OCI-LY3 (cell line): ENCODE measurements around the gene WSB1.

ENCODE experiments used
- H2AFZ ChIP-seq: fragments of 200-600, 300-600 bp; shearing (Covaris generic); 2 replicates; pipeline ENCODE4 v1.6.0; 2014; ENCODE audit warnings: antibody characterized with exemption, low read depth, low read length
- H3K27ac ChIP-seq: fragments of 200-600, 300-600 bp; sonication (generic); 2 replicates; pipeline ENCODE4 v1.5.1; 2014; ENCODE audit warnings: mild to moderate bottlenecking, low read length, moderate library complexity, mixed read lengths
- H3K27me3 ChIP-seq: fragments of 200-600, 300-600 bp; sonication (generic); 2 replicates; pipeline ENCODE4 v1.6.1; 2014; ENCODE audit warnings: low read depth, low read length, mixed read lengths
- H3K36me3 ChIP-seq: fragments of 200-600, 300-600 bp; sonication (generic); replicated peaks from 2 replicates; pipeline ENCODE3; 2014; ENCODE audit warnings: low read depth, low read length, mixed read lengths
- H3K4me1 ChIP-seq: fragments of 300-600, 200-600 bp; sonication (generic); 2 replicates; pipeline ENCODE4 v1.6.1; 2014; ENCODE audit warnings: low read length, mixed read lengths
- H3K4me2 ChIP-seq: fragments of 200-600, 300-600 bp; sonication (generic); 2 replicates; pipeline ENCODE4 v1.6.1; 2014; ENCODE audit warnings: low read length, mixed read lengths
- H3K4me3 ChIP-seq: fragments of 300-600, 200-600 bp; sonication (generic); 2 replicates; pipeline ENCODE4 v1.5.1; 2014; ENCODE audit warnings: antibody characterized with exemption, mild to moderate bottlenecking, low read length, moderate library complexity
- H3K79me2 ChIP-seq: fragments of 300-600, 200-600 bp; shearing (Covaris generic); 2 replicates; pipeline ENCODE4 v1.6.1; 2014; ENCODE audit warnings: mild to moderate bottlenecking, low read length, mixed read lengths
- H3K9ac ChIP-seq: fragments of 300-600, 200-600 bp; shearing (Covaris generic); 2 replicates; pipeline ENCODE4 v1.6.0; 2014; ENCODE audit warnings: mild to moderate bottlenecking, low read length, moderate library complexity
- H3K9me3 ChIP-seq: fragments of 200-600, 300-600 bp; shearing (Covaris generic); 2 replicates; pipeline ENCODE4 v1.6.1; 2014; ENCODE audit warnings: low read length, mixed read lengths; ENCODE audit not compliant: insufficient read depth
- H4K20me1 ChIP-seq: fragments of 200-600, 300-600 bp; sonication (generic); 2 replicates; pipeline ENCODE4 v1.6.1; 2016; ENCODE audit warnings: low read length, mixed read lengths; ENCODE audit not compliant: insufficient read depth
- CTCF ChIP-seq: fragments of 200-600, 300-600 bp; sonication (generic); IDR thresholded peaks from 2 replicates; pipeline ENCODE4 v1.5.1; 2014; ENCODE audit warnings: antibody characterized with exemption, low read length, low read depth
- EZH2phosphoT487 ChIP-seq: fragments of 200-600 bp; shearing (Covaris generic); IDR thresholded peaks from 2 replicates; pipeline ENCODE4 v1.6.1; 2018; ENCODE audit warnings: antibody characterized with exemption, mixed run types, low read depth

WSB1 gene

DNA sequence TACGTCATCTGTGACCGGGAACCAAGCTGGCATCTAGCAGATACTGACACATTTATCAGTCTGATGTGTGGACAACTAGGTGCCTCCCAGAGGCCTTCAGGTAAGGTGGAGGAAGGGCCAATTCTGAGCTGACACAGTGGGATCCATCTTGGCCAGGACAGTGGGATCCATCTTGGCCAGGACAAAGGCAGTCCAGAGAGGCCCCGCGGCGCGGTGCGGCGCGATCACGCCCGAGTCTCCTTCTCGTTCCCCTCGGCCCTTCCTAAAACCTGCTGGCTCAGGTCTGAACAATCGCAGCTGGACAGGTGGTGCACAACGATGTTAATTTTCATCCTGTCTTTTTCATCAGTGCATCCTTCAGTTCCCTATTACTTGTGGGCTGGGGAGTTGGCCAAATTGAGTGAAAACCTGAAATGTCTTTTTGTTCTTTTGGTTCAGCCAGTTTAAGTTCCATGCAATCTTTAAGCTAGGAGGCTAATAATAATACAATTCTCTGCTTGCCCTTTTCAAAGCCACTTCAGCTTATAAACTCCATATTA lies 486 bp upstream of the WSB1 start:
- peak overlapping the region; percentile 92 for H3K9ac ChIP-seq
- H3K79me2 ChIP-seq = peaks cover 41% of the 10 kb centered on the region
- peak overlapping the region; percentile 95 for H3K4me3 ChIP-seq
- H2AFZ ChIP-seq = peak overlapping the region; percentile 93
- H3K27ac ChIP-seq = 0 out of 2 replicates have a peak overlapping the region, but pooled peaks have one; percentile 33
- TF ChIP-seq EZH2phosphoT487 (no peak), CTCF (no peak)
- H3K9me3 ChIP-seq = no peaks in the 10 kb centered on the region
- H4K20me1 ChIP-seq = peaks cover 32% of the 10 kb centered on the region
- H3K4me1 ChIP-seq = peaks cover 17% of the 10 kb centered on the region
- H3K36me3 ChIP-seq = peaks cover 4% of the 10 kb centered on the region
- H3K4me2 ChIP-seq = peak overlapping the region; percentile 95
- peaks cover 8% of the 10 kb centered on the region for H3K27me3 ChIP-seq

DNA sequence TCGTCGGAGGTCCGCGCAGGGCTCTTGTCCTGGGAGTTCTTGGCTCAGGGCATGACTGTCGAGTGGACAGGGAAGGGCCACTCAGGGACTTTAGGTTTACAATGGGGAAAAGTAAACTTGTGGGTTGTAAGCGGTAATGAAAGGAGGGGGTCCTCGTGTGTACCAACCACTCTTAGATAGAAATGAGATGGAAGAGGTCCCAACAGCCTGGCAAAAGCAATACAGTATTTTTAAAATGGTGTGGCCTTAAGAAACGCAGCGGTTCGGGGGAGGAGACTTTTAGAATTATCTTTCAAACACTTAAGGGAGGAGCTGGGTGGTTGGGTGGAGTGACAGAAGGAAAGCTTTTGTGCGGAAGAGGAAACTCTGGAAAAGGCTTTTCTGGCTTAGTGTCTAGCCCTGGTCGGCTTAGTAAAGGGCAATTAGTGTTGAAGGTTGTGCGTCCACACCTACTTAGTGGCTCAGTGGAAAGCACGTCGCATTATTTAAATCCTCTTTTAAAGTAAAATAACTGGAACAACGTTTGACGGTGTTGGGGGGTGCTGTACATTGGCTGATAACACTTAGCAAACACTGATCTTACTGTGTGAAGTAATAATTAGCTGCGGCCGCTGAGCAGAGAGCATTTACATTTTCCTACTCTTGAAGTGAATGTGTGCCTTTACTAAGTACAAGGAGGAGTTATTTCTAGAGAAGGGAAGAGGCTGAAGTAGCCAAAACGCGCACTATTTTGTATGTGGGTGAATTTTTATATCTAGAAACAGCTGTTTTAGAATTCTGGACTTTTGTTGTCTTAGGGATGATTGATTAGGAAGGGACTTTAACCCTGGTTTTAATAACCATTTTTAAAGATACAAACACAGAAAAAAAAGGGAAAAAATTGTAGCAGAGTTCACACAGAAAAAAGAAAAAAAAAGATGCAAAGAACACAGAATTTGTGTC lies 1.0 kb downstream of the WSB1 start:
- Histone ChIP-seq H3K4me3 (peak overlapping the region; percentile 95), H3K4me1 (peaks cover 17% of the 10 kb centered on the region), H3K9ac (peak overlapping the region; percentile 92), H3K27ac (peak overlapping the region; percentile 80), H3K4me2 (peak overlapping the region; percentile 74), H3K79me2 (peaks cover 54% of the 10 kb centered on the region), H4K20me1 (peaks cover 46% of the 10 kb centered on the region), H3K36me3 (peaks cover 4% of the 10 kb centered on the region), H2AFZ (no peak overlapping the region; the same call in 1 of the 2 replicates), H3K27me3 (peaks cover 3% of the 10 kb centered on the region), H3K9me3 (no peaks in the 10 kb centered on the region)
- TF ChIP-seq CTCF (no peak), EZH2phosphoT487 (no peak)

DNA sequence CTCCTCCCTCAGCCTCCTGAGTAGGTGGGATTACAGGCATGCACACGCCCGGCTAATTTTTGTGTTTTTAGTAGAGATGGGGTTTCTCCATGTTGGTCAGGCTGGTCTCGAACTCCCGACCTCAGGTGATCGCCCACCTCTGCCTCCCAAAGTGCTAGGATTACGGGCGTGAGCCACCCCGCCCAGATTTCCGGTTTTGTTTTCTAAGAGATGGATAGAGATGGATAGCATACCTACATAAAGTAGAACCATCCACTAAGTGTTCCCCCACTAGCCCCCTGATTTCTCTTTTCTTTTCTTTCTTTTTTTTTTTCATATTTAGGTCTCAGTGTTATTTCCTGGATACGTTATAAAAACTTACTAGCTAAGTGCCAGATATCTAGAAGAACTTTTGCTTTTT lies 2.0 kb downstream of the WSB1 start:
- H3K36me3 ChIP-seq = peaks cover 4% of the 10 kb centered on the region
- H3K4me3 ChIP-seq = peak overlapping the region; percentile 95
- TF ChIP-seq EZH2phosphoT487 = no peak
- no peak for TF ChIP-seq CTCF
- H3K79me2 ChIP-seq = peaks cover 63% of the 10 kb centered on the region
- H2AFZ ChIP-seq = no peak overlapping the region
- H3K9ac ChIP-seq = peak overlapping the region; percentile 92
- H3K4me2 ChIP-seq = peak overlapping the region; percentile 74
- H3K9me3 ChIP-seq = no peaks in the 10 kb centered on the region
- peaks cover 17% of the 10 kb centered on the region for H3K4me1 ChIP-seq
- H4K20me1 ChIP-seq = peaks cover 56% of the 10 kb centered on the region
- H3K27me3 ChIP-seq = no peaks in the 10 kb centered on the region; the same call in 1 of the 2 replicates
- H3K27ac ChIP-seq = no peak overlapping the region

DNA sequence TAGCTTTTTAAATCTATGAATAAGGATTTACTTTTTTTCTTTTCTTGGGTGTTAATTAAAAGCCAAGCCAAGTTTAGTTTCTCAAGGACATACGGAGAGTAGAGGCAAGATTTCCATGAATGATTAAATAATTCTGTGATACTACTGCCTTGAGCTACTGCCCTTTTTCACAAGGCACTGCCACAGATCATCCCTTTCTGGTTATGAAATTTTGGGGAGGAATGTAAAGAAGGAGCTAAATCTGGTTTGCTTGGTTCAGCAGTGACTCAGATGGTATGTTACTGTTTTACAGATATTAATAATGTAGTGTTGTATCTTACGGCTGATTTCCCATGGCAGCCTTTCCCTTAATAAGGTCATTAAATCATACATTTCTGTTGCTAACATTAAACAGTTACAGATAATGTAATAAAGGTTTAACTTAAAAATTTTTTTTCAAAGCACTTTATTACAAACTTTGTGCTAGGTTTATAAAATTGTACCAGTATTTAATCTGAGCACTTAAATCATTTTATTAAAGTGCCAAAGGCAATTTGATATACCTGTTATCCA lies 2.6 kb downstream of the WSB1 start:
- no peak overlapping the region for H2AFZ ChIP-seq
- no peaks in the 10 kb centered on the region; the same call in 1 of the 2 replicates for H3K27me3 ChIP-seq
- TF ChIP-seq EZH2phosphoT487 (no peak), CTCF (no peak)
- peak overlapping the region; percentile 95 for H3K4me3 ChIP-seq
- peaks cover 17% of the 10 kb centered on the region for H3K4me1 ChIP-seq
- peaks cover 69% of the 10 kb centered on the region for H3K79me2 ChIP-seq
- H3K36me3 ChIP-seq = peaks cover 5% of the 10 kb centered on the region
- H3K4me2 ChIP-seq = peak overlapping the region; percentile 74
- H4K20me1 ChIP-seq = peaks cover 62% of the 10 kb centered on the region
- no peaks in the 10 kb centered on the region for H3K9me3 ChIP-seq
- H3K27ac ChIP-seq = no peak overlapping the region
- H3K9ac ChIP-seq = no peak overlapping the region; the same call in 1 of the 2 replicates
